Heart right ventricle (tissue), 16 donors: ENCODE results near the gene ARHGEF10L. TPM values are rescaled to one million over a fixed set of nuclear protein-coding genes. Genes with fewer than 3 reads are reported as not detected.

Experiments used
- ATAC-seq, 8 donors: fragments of 200-7000 bp; cut with Tn5 transposase; one replicate each; pipeline ENCODE4 v1.9.1; 2020; ENCODE audit warnings: mild to moderate bottlenecking in 8 of 8, moderate library complexity in 8 of 8, moderate number of reproducible peaks in 1 of 8
- DNase-seq, 2 donors: peaks; one replicate each; pipeline ENCODE4 v3.0.0-alpha.2; 2020
- H3K27ac ChIP-seq, 10 donors: fragments of 200-600 bp; sonication (generic) in 2 of 10; one replicate each; pipeline versions ENCODE4 v1.5.0 to v1.8.0; 2020 to 2022; ENCODE audit warnings: mild to moderate bottlenecking in 3 of 10
- H3K27me3 ChIP-seq, 7 donors: fragments of 200-600 bp; one replicate each; pipeline ENCODE4 v1.8.0; 2021 to 2022; ENCODE audit warnings: mild to moderate bottlenecking in 2 of 7
- H3K36me3 ChIP-seq, 9 donors: fragments of 200-600 bp; sonication (generic) in 1 of 9; one replicate each; pipeline versions ENCODE4 v1.5.0 to v1.8.0; 2020 to 2022; ENCODE audit warnings: mild to moderate bottlenecking in 2 of 9
- H3K4me1 ChIP-seq, 9 donors: fragments of 200-600 bp; sonication (generic) in 1 of 9; one replicate each; pipeline versions ENCODE4 v1.5.0 to v1.8.0; 2020 to 2022; ENCODE audit warnings: mild to moderate bottlenecking in 4 of 9
- H3K4me3 ChIP-seq, 10 donors: fragments of 200-600 bp; sonication (generic) in 2 of 10; one replicate each; pipeline versions ENCODE4 v1.5.0 to v1.8.0; 2020 to 2022; ENCODE audit warnings: mild to moderate bottlenecking in 7 of 10, moderate library complexity in 2 of 10
- H3K9me3 ChIP-seq, 11 donors: fragments of 200-600 bp in 10 of 11; sonication (generic) in 2 of 11; one replicate each; pipeline versions ENCODE4 v1.5.0 to v1.8.0; 2013 to 2022; ENCODE audit warnings: mild to moderate bottlenecking in 2 of 11, control low read depth in 1 of 11, moderate library complexity in 1 of 11
- WGBS, 2 donors: extraction: QIAGEN DNeasy Blood & Tissue Kit; methylation state at CpG; one replicate each; pipeline ENCODE4 v1.1.7; 2013; ENCODE audit warnings: inconsistent platforms in 1 of 2; 5-methylcytosine and 5-hydroxymethylcytosine counted together
- intact Hi-C, 10 donors: fragments of 100-400 bp; cut with DNase I; formaldehyde crosslinking; loops; one replicate each; pipeline versions ENCODE4 v1.11.1 to v1.14.2; 2022
- polyA plus RNA-seq, 2 donors: library from polyadenylated mRNA; stranded (reverse); fragments of 200-250 nt; gene quantifications; one replicate each; pipeline ENCODE4 v1.2.3, GENCODE V29; 2013
- total RNA-seq, 10 donors: library from RNA; stranded (reverse); fragmentation: NEBNext Ultra II Directional in 3 of 10; extraction: Animal tissue kit (Norgen Biotek cat#: 25700) in 3 of 10; gene quantifications; one replicate each; pipeline versions ENCODE4 v1.2.1 to v1.2.4, GENCODE V29; 2021 to 2023
- TF ChIP-seq, protein P1 (sequence below), 9 donors: fragments of 200-600 bp; sonication (generic) in 2 of 9; IDR thresholded peaks; one replicate each; pipeline versions ENCODE4 v1.5.0 to v1.8.0; 2021 to 2022; ENCODE audit warnings: antibody characterized with exemption in 9 of 9, mild to moderate bottlenecking in 5 of 9, moderate library complexity in 1 of 9
- donor health status: Arrhythmogenic right ventricular cardiomyopathy.
- donor health status: ischemic (EF 13 %, LVEDD 7.1; RV severe dilation, severe dysfunction).
- donor health status: healthy with polysubstance abuse.
- donor health status: DM: no; HTN: yes; CAD: no.
- donor health status: DM: no; HTN: no; CAD: no.
- donor health status: ischemic (EF 25% LVEDD 6.9; RV normal size, moderate dysfunction).
- donor health status: ischemic (EF 25% LVEDD 5.7; RV mildly dilated, moderate dysfunction).
- donor health status: healthy.
- donor health status: DM: yes; HTN: yes; CAD: no.
- donor health status: Ischemic cardiomyopathy.
- donor health status: ischemic (EF 35%, LVEDD 5.7; RV mildly dilated, moderate dysfunction).
- donor health status: nonischemic (EF 11% LVEDD 7.7; RV severe dilation, severe dysfunction).
- donor health status: DM: yes; HTN: yes; CAD: no.
- donor health status: PGD.
- donor health status: ischemic (EF 29% LVEDD 5.4; RV normal size, mild dysfunction).
- donor health status: nonischemic (EF 23%, LVEDD 6.1; RV moderate dilation, normal function).

ARHGEF10L gene
- total and polyA plus RNA-seq, 12 donors, result 45.4 to 68.4 (median 50.6) TPM

DNA sequence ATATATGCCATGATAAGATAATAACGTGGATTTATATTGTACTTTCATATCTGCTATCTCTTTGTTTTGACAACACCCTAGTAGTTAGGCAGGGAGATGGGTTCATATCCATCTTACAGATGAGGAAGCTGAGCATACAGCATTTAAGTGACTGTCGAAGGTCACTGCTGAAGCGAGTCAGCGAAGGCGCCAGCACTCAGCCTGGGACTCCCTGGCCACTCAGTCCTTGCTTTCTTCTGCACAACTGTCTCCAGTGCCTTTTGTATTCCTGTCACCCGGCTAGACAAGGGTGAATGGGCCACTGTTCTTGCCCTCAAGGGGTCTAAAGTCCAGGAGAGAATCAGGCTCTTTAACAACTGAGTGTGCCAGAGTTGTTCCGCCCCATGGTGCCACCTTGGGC is 3.1 kb downstream of the ARHGEF10L start:
- no peak overlapping the region for H3K4me3 ChIP-seq
- WGBS, 2 donors, result 80 to 82% methylated on average over 7 of the region's 7 CpGs
- H3K36me3 ChIP-seq, result no peaks in the 10 kb centered on the region
- H3K27me3 ChIP-seq, result peaks cover 0 to 35% (median 0%) of the 10 kb centered on the region in 7 donors
- TF ChIP-seq, protein P1, sequence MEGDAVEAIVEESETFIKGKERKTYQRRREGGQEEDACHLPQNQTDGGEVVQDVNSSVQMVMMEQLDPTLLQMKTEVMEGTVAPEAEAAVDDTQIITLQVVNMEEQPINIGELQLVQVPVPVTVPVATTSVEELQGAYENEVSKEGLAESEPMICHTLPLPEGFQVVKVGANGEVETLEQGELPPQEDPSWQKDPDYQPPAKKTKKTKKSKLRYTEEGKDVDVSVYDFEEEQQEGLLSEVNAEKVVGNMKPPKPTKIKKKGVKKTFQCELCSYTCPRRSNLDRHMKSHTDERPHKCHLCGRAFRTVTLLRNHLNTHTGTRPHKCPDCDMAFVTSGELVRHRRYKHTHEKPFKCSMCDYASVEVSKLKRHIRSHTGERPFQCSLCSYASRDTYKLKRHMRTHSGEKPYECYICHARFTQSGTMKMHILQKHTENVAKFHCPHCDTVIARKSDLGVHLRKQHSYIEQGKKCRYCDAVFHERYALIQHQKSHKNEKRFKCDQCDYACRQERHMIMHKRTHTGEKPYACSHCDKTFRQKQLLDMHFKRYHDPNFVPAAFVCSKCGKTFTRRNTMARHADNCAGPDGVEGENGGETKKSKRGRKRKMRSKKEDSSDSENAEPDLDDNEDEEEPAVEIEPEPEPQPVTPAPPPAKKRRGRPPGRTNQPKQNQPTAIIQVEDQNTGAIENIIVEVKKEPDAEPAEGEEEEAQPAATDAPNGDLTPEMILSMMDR (IDR thresholded peaks at IDR 0.05), result no peak
- ATAC-seq, result no peak
- peaks cover 13 to 58% (median 35%) of the 10 kb centered on the region in 9 donors for H3K4me1 ChIP-seq
- no peak for DNase-seq
- intact Hi-C loops, result no loop called here
- no peaks in the 10 kb centered on the region for H3K9me3 ChIP-seq
- no peak overlapping the region for H3K27ac ChIP-seq

DNA sequence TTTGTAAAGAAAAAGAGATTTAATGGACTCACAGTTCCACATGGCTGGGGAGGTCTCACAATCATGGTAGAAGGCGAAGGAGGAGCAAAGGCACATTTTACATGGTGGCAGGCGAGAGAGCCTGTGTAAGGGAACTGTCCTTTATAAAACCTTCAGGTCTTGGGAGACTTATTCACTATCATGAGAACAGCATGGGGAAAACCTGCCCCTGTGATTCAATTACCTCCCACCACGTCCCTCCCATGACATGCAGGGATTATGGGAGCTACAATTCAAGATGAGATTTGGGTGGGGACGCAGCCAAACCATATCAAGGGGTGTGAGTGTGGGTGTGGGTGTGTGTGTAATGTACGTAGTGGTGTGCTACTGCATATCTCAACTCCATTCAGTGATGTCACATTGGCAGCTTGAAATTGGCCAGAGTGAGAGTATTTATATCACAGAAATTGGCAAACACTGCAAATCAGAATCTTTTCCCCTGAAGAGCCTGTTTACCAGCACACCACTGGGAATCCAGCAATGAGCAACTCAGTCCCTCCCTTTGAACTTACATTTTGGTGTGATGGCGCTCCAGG is 5.4 kb downstream of the ARHGEF10L start:
- DNase-seq (no peak), ATAC-seq (peak in 7 of 8 donors; percentile 14 to 58 (median 27))
- Histone ChIP-seq H3K9me3 (no peaks in the 10 kb centered on the region), H3K27ac (peak overlapping the region in 9 of 10 donors; percentile 11 to 73 (median 61)), H3K4me3 (no peak overlapping the region), H3K27me3 (peaks cover 0 to 18% (median 0%) of the 10 kb centered on the region in 7 donors), H3K36me3 (no peaks in the 10 kb centered on the region), H3K4me1 (peaks cover 9 to 53% (median 26%) of the 10 kb centered on the region in 9 donors)
- 52 to 61% methylated on average over 6 of the region's 6 CpGs for WGBS, 2 donors
- intact Hi-C loops, result no loop called here
- TF ChIP-seq, protein P1 (IDR thresholded peaks at IDR 0.05), result no peak

DNA sequence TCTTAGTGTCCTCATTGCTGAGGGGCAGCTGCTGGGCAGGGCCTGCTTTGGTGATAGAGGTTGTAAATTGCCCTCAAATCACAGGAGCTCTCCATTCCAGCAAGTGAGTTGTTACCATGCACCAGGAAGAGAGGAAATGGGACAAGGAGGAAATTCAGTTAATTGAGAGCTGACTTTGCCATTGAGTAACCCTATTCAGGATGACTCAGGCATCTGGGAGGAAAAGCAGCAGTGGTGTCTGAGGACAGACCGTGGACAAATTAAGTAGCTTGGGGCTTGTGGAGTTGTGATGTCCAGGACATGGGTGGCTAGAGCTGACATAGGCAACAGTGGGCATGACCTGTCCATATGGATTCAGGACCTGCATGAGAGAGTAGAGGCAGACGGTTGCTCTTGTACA is 5.9 kb downstream of the ARHGEF10L start:
- intact Hi-C loops, result no loop called here
- H3K4me3 ChIP-seq, result no peak overlapping the region
- H3K27me3 ChIP-seq, result peaks cover 0 to 13% (median 0%) of the 10 kb centered on the region in 7 donors
- H3K27ac ChIP-seq, result peak overlapping the region in 9 of 10 donors; percentile 11 to 73 (median 61)
- no peaks in the 10 kb centered on the region for H3K36me3 ChIP-seq
- H3K4me1 ChIP-seq, result peaks cover 9 to 58% (median 29%) of the 10 kb centered on the region in 9 donors
- TF ChIP-seq, protein P1 (IDR thresholded peaks at IDR 0.05), result no peak
- no peaks in the 10 kb centered on the region for H3K9me3 ChIP-seq
- ATAC-seq (peak in 6 of 8 donors; percentile 13 to 73 (median 28)), DNase-seq (no peak)
- WGBS, 2 donors, result 38 to 52% methylated on average over 2 of the region's 2 CpGs

DNA sequence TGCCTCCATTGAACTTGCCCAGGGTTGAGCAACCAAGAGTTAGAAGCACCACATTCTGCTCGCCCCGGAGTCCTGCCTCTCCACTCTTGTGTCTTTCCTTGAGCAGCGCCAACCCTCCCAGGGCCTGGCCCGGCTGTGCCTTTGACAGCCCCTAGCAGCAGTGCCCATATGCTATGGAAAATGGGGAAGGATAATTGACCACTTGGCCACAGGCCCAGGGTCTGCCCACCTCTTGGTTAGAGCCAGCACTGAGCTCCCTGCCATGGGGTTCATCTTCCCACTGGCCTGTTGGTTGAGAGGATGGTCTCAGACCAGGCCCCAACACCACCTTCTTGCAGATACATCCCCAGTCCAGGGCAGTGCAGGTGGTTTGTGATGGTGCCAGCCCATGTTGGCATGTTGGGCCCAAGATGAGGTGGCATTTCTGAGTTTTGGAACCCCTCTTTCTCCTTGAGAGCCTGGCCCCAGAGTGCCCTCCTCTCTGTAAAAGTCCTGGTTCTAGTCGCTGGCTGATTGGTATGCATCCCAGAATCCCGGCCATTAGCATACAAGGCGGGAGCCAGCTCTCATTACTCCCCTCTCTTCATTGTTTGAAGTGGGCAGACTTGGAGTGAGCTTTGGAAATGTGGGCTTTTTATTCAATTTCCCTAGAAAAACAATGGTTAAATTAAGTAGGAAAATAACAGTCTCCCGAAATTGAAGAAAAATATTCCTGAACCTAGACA is 7.6 kb downstream of the ARHGEF10L start:
- Histone ChIP-seq H3K4me3 (no peak overlapping the region), H3K27me3 (no peaks in the 10 kb centered on the region), H3K4me1 (peaks cover 17 to 62% (median 41%) of the 10 kb centered on the region in 9 donors), H3K27ac (peak overlapping the region in 1 of 10 donors; percentile 7), H3K9me3 (no peaks in the 10 kb centered on the region), H3K36me3 (no peaks in the 10 kb centered on the region)
- TF ChIP-seq, protein P1 (IDR thresholded peaks at IDR 0.05), result no peak
- intact Hi-C loops, result no loop called here
- ATAC-seq (no peak), DNase-seq (no peak)
- 79 to 80% methylated on average over 8 of the region's 8 CpGs for WGBS, 2 donors
